Measurements from ENCODE around the gene SCRT2.

DNA sequence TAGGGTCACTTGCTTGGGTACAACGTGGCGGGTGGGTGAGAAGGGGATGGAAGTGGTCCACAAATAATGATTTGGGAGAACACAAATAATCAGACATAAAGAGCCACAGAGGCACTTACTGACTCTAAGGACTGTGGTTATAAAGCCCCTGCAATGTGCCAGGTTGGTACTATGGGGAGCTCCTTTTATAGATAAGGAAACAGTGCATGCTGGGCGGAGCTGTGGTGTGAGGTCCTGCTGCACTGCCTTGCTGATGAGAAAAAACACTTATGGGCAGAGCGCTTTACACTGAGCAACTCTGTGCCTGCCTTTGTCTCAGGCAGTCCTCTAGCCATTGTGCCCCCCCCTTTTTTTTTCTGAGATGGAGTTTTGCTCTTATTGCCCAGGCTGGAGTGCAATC lies 29.1 kb upstream of the SCRT2 start:
- TF ChIP-seq POLR2AphosphoS5 (IDR thresholded peaks at IDR 0.05) = no peak
- no peak for TF ChIP-seq POLR2A (IDR thresholded peaks at IDR 0.05)
- TF ChIP-seq, protein P1, sequence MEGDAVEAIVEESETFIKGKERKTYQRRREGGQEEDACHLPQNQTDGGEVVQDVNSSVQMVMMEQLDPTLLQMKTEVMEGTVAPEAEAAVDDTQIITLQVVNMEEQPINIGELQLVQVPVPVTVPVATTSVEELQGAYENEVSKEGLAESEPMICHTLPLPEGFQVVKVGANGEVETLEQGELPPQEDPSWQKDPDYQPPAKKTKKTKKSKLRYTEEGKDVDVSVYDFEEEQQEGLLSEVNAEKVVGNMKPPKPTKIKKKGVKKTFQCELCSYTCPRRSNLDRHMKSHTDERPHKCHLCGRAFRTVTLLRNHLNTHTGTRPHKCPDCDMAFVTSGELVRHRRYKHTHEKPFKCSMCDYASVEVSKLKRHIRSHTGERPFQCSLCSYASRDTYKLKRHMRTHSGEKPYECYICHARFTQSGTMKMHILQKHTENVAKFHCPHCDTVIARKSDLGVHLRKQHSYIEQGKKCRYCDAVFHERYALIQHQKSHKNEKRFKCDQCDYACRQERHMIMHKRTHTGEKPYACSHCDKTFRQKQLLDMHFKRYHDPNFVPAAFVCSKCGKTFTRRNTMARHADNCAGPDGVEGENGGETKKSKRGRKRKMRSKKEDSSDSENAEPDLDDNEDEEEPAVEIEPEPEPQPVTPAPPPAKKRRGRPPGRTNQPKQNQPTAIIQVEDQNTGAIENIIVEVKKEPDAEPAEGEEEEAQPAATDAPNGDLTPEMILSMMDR (IDR thresholded peaks at IDR 0.05 in 8 of 11, conservative IDR thresholded peaks at IDR 0.05 in 3 of 11) = no peak

Measured in spleen (tissue), 7 donors.